HEK293 (cell line): Measurements from ENCODE around the gene DCST2.
A peak's percentile ranks its signal among the peaks of the same experiment; 100 is the strongest.

ENCODE experiments used
- BCL11B ChIP-seq: fragments of 450-650 bp; formaldehyde crosslinking; IDR thresholded peaks from 2 replicates; pipeline ENCODE4 v1.5.1; 2016; ENCODE audit warnings: low read depth, missing biosample characterization, missing genetic modification characterization
- EGR2 ChIP-seq: fragments of 450-650 bp; formaldehyde crosslinking; IDR thresholded peaks from 2 replicates; pipeline ENCODE4 v1.5.1; 2016; ENCODE audit warnings: low read depth, missing biosample characterization, missing genetic modification characterization
- FEZF1 ChIP-seq: fragments of 450-650 bp; formaldehyde crosslinking; IDR thresholded peaks from 2 replicates; pipeline ENCODE4 v1.5.1; 2016; ENCODE audit warnings: missing biosample characterization, missing genetic modification characterization
- GLIS2 ChIP-seq: fragments of 450-650 bp; formaldehyde crosslinking; IDR thresholded peaks from 2 replicates; pipeline ENCODE4 v1.5.1; 2016; ENCODE audit warnings: missing biosample characterization, missing genetic modification characterization
- MEIS1 ChIP-seq: sonication (generic); formaldehyde crosslinking; IDR thresholded peaks from 2 replicates; pipeline ENCODE4 v1.8.1; 2022; ENCODE audit warnings: missing genetic modification reagents, mild to moderate bottlenecking, borderline replicate concordance
- SCRT1 ChIP-seq: fragments of 450-650 bp; formaldehyde crosslinking; IDR thresholded peaks from 2 replicates; pipeline ENCODE4 v1.5.1; 2016; ENCODE audit warnings: missing biosample characterization, missing genetic modification characterization, borderline replicate concordance
- ZFP41 ChIP-seq: fragments of 450-650 bp; formaldehyde crosslinking; IDR thresholded peaks from 2 replicates; pipeline ENCODE4 v1.5.1; 2016; ENCODE audit warnings: missing biosample characterization, missing genetic modification characterization, borderline replicate concordance
- ZNF10 ChIP-seq: fragments of 450-650 bp; formaldehyde crosslinking; IDR thresholded peaks from 2 replicates; pipeline ENCODE4 v1.5.1; 2017; ENCODE audit warnings: missing biosample characterization, missing genetic modification characterization
- ZNF157 ChIP-seq: fragments of 450-650 bp; formaldehyde crosslinking; IDR thresholded peaks from 2 replicates; pipeline ENCODE4 v1.5.1; 2016; ENCODE audit warnings: missing biosample characterization, missing genetic modification characterization
- ZNF169 ChIP-seq: fragments of 450-650 bp; formaldehyde crosslinking; IDR thresholded peaks from 2 replicates; pipeline ENCODE4 v1.5.1; 2016; ENCODE audit warnings: missing biosample characterization, missing genetic modification characterization
- ZNF223 ChIP-seq: fragments of 450-650 bp; formaldehyde crosslinking; IDR thresholded peaks from 2 replicates; pipeline ENCODE4 v1.5.1; 2016; ENCODE audit warnings: missing biosample characterization, missing genetic modification characterization
- ZNF292 ChIP-seq: fragments of 450-650 bp; formaldehyde crosslinking; IDR thresholded peaks from 2 replicates; pipeline ENCODE4 v1.5.1; 2016; ENCODE audit warnings: low read depth, missing biosample characterization, missing genetic modification characterization, borderline replicate concordance
- ZNF37A ChIP-seq: fragments of 450-650 bp; IDR thresholded peaks from 2 replicates; pipeline ENCODE4 v1.5.1; 2018; ENCODE audit warnings: missing biosample characterization, missing genetic modification characterization
- ZNF394 ChIP-seq: fragments of 450-650 bp; formaldehyde crosslinking; IDR thresholded peaks from 2 replicates; pipeline ENCODE4 v1.5.1; 2016; ENCODE audit warnings: missing biosample characterization, missing genetic modification characterization, mild to moderate bottlenecking, moderate library complexity, borderline replicate concordance
- ZNF416 ChIP-seq: fragments of 450-650 bp; formaldehyde crosslinking; IDR thresholded peaks from 2 replicates; pipeline ENCODE4 v1.5.1; 2016; ENCODE audit warnings: missing biosample characterization, missing genetic modification characterization
- ZNF561 ChIP-seq: fragments of 450-650 bp; IDR thresholded peaks from 2 replicates; pipeline ENCODE4 v1.5.1; 2018; ENCODE audit warnings: missing biosample characterization, missing genetic modification characterization, borderline replicate concordance
- ZNF600 ChIP-seq: fragments of 450-650 bp; formaldehyde crosslinking; IDR thresholded peaks from 2 replicates; pipeline ENCODE4 v1.5.1; 2016; ENCODE audit warnings: missing biosample characterization, missing genetic modification characterization
- ZNF664 ChIP-seq: fragments of 450-650 bp; formaldehyde crosslinking; IDR thresholded peaks from 2 replicates; pipeline ENCODE4 v1.5.1; 2016; ENCODE audit warnings: missing biosample characterization, missing genetic modification characterization
- ZNF670 ChIP-seq: fragments of 450-650 bp; formaldehyde crosslinking; IDR thresholded peaks from 2 replicates; pipeline ENCODE4 v1.5.1; 2016; ENCODE audit warnings: missing biosample characterization, missing genetic modification characterization, low read depth
- ZNF701 ChIP-seq: fragments of 450-650 bp; formaldehyde crosslinking; IDR thresholded peaks from 2 replicates; pipeline ENCODE4 v1.5.1; 2016; ENCODE audit warnings: missing biosample characterization, missing genetic modification characterization
- ZNF791 ChIP-seq: fragments of 450-650 bp; formaldehyde crosslinking; IDR thresholded peaks from 2 replicates; pipeline ENCODE4 v1.5.1; 2016; ENCODE audit warnings: missing biosample characterization, missing genetic modification characterization
- TF ChIP-seq, protein P1 (sequence below): fragments of 450-650 bp; formaldehyde crosslinking; IDR thresholded peaks from 2 replicates; pipeline ENCODE4 v1.5.1; 2016; ENCODE audit warnings: missing biosample characterization, missing genetic modification characterization, low read depth
- TF ChIP-seq, protein P2 (sequence below): sonication (generic); formaldehyde crosslinking; IDR thresholded peaks from 2 replicates; pipeline ENCODE4 v1.8.1; 2022; ENCODE audit warnings: mild to moderate bottlenecking, moderate library complexity, missing genetic modification reagents
- TF ChIP-seq, protein P3 (sequence below): fragments of 450-650 bp; formaldehyde crosslinking; IDR thresholded peaks from 2 replicates; pipeline ENCODE4 v1.5.1; 2016; ENCODE audit warnings: missing biosample characterization, missing genetic modification characterization
- TF ChIP-seq, protein P4 (sequence below): fragments of 450-650 bp; formaldehyde crosslinking; IDR thresholded peaks from 2 replicates; pipeline ENCODE4 v1.5.1; 2016; ENCODE audit warnings: missing biosample characterization, missing genetic modification characterization
- TF ChIP-seq, protein P5 (sequence below): fragments of 450-650 bp; formaldehyde crosslinking; IDR thresholded peaks from 2 replicates; pipeline ENCODE4 v1.5.1; 2016; ENCODE audit warnings: missing biosample characterization, missing genetic modification characterization
- TF ChIP-seq, protein P6 (sequence below): fragments of 450-650 bp; formaldehyde crosslinking; IDR thresholded peaks from 2 replicates; pipeline ENCODE4 v1.5.1; 2016; ENCODE audit warnings: missing biosample characterization, missing genetic modification characterization

DCST2 gene

DNA sequence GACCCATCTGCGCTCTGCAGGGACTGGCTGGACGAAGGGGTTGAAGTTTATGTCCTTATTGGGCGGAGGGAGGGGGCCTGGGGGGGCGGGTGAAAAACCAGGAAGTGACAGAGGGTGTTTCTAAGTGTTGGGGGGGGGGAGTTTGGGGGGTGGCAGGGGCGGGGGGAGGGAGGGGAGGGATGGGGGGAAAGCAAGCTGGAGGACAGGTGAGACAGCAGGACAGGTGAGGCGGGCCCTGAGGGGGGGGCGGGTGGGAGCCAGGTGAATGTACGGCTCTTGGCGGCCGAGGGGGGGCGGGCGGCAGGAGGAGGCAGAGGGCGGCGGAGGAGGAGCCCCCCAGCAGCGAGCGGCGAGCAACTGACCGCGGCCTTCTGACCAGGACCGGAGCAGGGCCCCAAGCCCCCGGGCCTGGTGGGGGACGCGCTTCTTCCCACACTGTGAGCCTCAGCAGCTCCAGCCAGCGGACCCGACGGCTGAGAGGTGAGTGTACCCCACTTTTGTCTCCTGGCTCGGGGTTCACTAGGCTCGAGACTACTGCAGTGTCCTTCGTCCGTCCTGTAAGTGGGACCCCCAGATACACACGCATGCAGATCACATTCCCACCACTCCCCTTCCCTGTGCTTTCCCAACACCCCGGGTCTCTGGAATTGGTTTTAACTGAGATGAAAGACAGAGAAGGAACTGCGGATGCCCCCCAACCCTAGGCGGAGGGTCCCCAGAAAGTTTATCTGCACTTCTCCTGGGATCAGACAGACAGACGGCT is 30.9 kb downstream of the DCST2 start, which contains the start of gene ZBTB7B (continued):
- TF ChIP-seq, protein P1, sequence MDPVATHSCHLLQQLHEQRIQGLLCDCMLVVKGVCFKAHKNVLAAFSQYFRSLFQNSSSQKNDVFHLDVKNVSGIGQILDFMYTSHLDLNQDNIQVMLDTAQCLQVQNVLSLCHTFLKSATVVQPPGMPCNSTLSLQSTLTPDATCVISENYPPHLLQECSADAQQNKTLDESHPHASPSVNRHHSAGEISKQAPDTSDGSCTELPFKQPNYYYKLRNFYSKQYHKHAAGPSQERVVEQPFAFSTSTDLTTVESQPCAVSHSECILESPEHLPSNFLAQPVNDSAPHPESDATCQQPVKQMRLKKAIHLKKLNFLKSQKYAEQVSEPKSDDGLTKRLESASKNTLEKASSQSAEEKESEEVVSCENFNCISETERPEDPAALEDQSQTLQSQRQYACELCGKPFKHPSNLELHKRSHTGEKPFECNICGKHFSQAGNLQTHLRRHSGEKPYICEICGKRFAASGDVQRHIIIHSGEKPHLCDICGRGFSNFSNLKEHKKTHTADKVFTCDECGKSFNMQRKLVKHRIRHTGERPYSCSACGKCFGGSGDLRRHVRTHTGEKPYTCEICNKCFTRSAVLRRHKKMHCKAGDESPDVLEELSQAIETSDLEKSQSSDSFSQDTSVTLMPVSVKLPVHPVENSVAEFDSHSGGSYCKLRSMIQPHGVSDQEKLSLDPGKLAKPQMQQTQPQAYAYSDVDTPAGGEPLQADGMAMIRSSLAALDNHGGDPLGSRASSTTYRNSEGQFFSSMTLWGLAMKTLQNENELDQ (tag by site-specific recombination), result no peak
- no peak for TF ChIP-seq ZNF664 (tag by site-specific recombination)
- no peak for TF ChIP-seq ZNF791 (tag by site-specific recombination)
- no peak for TF ChIP-seq FEZF1
- TF ChIP-seq ZNF600 (tag by site-specific recombination), result 0 out of 2 replicates have a peak, but pooled peaks have one; percentile 8
- no peak for TF ChIP-seq ZNF169
- TF ChIP-seq, protein P2, sequence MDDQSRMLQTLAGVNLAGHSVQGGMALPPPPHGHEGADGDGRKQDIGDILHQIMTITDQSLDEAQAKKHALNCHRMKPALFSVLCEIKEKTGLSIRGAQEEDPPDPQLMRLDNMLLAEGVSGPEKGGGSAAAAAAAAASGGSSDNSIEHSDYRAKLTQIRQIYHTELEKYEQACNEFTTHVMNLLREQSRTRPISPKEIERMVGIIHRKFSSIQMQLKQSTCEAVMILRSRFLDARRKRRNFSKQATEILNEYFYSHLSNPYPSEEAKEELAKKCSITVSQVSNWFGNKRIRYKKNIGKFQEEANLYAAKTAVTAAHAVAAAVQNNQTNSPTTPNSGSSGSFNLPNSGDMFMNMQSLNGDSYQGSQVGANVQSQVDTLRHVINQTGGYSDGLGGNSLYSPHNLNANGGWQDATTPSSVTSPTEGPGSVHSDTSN (CRISPR knock-in tag), result no peak
- 0 out of 2 replicates have a peak, but pooled peaks have one; percentile 4 for TF ChIP-seq EGR2
- TF ChIP-seq, protein P3, sequence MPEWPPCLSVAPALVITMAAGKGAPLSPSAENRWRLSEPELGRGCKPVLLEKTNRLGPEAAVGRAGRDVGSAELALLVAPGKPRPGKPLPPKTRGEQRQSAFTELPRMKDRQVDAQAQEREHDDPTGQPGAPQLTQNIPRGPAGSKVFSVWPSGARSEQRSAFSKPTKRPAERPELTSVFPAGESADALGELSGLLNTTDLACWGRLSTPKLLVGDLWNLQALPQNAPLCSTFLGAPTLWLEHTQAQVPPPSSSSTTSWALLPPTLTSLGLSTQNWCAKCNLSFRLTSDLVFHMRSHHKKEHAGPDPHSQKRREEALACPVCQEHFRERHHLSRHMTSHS, result no peak
- no peak for TF ChIP-seq SCRT1
- no peak for TF ChIP-seq ZNF561 (tag by site-specific recombination)
- TF ChIP-seq ZNF157 (tag by site-specific recombination), result no peak
- no peak for TF ChIP-seq ZNF10 (tag by site-specific recombination)
- TF ChIP-seq ZNF394 (tag by site-specific recombination), result no peak
- no peak for TF ChIP-seq ZNF416 (tag by site-specific recombination)
- TF ChIP-seq BCL11B (tag by site-specific recombination), result peak; percentile 64; the same call in 1 of the 2 replicates
- TF ChIP-seq ZFP41 (tag by site-specific recombination), result no peak
- TF ChIP-seq ZNF670 (tag by site-specific recombination), result no peak
- TF ChIP-seq, protein P4, sequence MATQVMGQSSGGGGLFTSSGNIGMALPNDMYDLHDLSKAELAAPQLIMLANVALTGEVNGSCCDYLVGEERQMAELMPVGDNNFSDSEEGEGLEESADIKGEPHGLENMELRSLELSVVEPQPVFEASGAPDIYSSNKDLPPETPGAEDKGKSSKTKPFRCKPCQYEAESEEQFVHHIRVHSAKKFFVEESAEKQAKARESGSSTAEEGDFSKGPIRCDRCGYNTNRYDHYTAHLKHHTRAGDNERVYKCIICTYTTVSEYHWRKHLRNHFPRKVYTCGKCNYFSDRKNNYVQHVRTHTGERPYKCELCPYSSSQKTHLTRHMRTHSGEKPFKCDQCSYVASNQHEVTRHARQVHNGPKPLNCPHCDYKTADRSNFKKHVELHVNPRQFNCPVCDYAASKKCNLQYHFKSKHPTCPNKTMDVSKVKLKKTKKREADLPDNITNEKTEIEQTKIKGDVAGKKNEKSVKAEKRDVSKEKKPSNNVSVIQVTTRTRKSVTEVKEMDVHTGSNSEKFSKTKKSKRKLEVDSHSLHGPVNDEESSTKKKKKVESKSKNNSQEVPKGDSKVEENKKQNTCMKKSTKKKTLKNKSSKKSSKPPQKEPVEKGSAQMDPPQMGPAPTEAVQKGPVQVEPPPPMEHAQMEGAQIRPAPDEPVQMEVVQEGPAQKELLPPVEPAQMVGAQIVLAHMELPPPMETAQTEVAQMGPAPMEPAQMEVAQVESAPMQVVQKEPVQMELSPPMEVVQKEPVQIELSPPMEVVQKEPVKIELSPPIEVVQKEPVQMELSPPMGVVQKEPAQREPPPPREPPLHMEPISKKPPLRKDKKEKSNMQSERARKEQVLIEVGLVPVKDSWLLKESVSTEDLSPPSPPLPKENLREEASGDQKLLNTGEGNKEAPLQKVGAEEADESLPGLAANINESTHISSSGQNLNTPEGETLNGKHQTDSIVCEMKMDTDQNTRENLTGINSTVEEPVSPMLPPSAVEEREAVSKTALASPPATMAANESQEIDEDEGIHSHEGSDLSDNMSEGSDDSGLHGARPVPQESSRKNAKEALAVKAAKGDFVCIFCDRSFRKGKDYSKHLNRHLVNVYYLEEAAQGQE (tag by site-specific recombination), result 0 out of 2 replicates have a peak, but pooled peaks have one; percentile 13
- TF ChIP-seq, protein P5, sequence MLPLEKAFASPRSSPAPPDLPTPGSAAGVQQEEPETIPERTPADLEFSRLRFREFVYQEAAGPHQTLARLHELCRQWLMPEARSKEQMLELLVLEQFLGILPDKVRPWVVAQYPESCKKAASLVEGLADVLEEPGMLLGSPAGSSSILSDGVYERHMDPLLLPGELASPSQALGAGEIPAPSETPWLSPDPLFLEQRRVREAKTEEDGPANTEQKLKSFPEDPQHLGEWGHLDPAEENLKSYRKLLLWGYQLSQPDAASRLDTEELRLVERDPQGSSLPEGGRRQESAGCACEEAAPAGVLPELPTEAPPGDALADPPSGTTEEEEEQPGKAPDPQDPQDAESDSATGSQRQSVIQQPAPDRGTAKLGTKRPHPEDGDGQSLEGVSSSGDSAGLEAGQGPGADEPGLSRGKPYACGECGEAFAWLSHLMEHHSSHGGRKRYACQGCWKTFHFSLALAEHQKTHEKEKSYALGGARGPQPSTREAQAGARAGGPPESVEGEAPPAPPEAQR (tag by site-specific recombination), result no peak
- peak; percentile 44; the same call in 1 of the 2 replicates for TF ChIP-seq GLIS2
- TF ChIP-seq MEIS1 (CRISPR knock-in tag), result no peak
- no peak for TF ChIP-seq ZNF223
- TF ChIP-seq, protein P6, sequence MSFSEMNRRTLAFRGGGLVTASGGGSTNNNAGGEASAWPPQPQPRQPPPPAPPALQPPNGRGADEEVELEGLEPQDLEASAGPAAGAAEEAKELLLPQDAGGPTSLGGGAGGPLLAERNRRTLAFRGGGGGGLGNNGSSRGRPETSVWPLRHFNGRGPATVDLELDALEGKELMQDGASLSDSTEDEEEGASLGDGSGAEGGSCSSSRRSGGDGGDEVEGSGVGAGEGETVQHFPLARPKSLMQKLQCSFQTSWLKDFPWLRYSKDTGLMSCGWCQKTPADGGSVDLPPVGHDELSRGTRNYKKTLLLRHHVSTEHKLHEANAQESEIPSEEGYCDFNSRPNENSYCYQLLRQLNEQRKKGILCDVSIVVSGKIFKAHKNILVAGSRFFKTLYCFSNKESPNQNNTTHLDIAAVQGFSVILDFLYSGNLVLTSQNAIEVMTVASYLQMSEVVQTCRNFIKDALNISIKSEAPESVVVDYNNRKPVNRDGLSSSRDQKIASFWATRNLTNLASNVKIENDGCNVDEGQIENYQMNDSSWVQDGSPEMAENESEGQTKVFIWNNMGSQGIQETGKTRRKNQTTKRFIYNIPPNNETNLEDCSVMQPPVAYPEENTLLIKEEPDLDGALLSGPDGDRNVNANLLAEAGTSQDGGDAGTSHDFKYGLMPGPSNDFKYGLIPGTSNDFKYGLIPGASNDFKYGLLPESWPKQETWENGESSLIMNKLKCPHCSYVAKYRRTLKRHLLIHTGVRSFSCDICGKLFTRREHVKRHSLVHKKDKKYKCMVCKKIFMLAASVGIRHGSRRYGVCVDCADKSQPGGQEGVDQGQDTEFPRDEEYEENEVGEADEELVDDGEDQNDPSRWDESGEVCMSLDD (tag by site-specific recombination), result peak; percentile 99
- TF ChIP-seq ZNF292 (tag by site-specific recombination), result no peak
- TF ChIP-seq ZNF37A (tag by site-specific recombination), result no peak
- no peak for TF ChIP-seq ZNF701
